ENCODE measurements around the gene FARSB.

DNA sequence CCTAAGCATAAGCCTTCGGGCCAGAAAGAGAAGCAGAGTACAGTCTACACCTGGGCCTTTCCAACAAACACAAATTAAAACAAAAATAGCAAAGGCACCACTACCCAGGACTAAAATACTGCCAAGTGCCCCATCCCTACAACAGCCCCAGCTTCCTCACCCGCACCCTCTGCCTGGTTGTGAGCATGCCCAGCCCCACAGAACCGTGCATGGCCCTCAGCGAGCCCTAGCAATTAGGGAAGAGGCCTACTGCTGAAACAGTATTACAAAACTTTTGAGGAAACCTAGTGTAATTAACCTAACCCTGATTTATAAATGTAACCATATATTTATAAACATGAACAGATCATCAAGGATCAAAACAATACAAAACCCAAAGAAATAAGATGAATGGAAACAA, 44.2 kb downstream of the FARSB start:
- TF ChIP-seq, protein P1, sequence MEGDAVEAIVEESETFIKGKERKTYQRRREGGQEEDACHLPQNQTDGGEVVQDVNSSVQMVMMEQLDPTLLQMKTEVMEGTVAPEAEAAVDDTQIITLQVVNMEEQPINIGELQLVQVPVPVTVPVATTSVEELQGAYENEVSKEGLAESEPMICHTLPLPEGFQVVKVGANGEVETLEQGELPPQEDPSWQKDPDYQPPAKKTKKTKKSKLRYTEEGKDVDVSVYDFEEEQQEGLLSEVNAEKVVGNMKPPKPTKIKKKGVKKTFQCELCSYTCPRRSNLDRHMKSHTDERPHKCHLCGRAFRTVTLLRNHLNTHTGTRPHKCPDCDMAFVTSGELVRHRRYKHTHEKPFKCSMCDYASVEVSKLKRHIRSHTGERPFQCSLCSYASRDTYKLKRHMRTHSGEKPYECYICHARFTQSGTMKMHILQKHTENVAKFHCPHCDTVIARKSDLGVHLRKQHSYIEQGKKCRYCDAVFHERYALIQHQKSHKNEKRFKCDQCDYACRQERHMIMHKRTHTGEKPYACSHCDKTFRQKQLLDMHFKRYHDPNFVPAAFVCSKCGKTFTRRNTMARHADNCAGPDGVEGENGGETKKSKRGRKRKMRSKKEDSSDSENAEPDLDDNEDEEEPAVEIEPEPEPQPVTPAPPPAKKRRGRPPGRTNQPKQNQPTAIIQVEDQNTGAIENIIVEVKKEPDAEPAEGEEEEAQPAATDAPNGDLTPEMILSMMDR (IDR thresholded peaks at IDR 0.05) = no peak
- TF ChIP-seq POLR2A (IDR thresholded peaks at IDR 0.05) = no peak
